Suprapubic skin (tissue), 4 donors: Measurements from ENCODE around the gene HS6ST1. TPM values are rescaled to one million over a fixed set of nuclear protein-coding genes. Genes with fewer than 3 reads are reported as not detected.

ENCODE experiments used
- DNase-seq, 2 donors: peaks; one replicate each; pipeline ENCODE4 v3.0.0-alpha.2; 2019; ENCODE audit warnings: low spot score in 2 of 2
- H3K27ac ChIP-seq: fragments of 200-600 bp; sonication (generic); one replicate; pipeline ENCODE4 v1.5.1; 2019
- H3K27me3 ChIP-seq: fragments of 200-600 bp; sonication (generic); one replicate; pipeline ENCODE4 v1.5.1; 2019
- H3K36me3 ChIP-seq: fragments of 200-600 bp; sonication (generic); one replicate; pipeline ENCODE4 v1.5.1; 2019
- H3K4me1 ChIP-seq: fragments of 200-600 bp; sonication (generic); one replicate; pipeline ENCODE4 v1.5.1; 2019
- H3K4me3 ChIP-seq: fragments of 200-600 bp; sonication (generic); one replicate; pipeline ENCODE4 v1.5.1; 2019; ENCODE audit warnings: mild to moderate bottlenecking
- H3K9me3 ChIP-seq: fragments of 200-600 bp; sonication (generic); one replicate; pipeline ENCODE4 v1.5.1; 2019
- CTCF ChIP-seq, 2 donors: fragments of 200-600 bp in 1 of 2; fragments of 450-650 bp in 1 of 2; sonication (generic) in 1 of 2; IDR thresholded peaks; one replicate each; pipeline ENCODE4 v1.5.1; 2016 to 2019; ENCODE audit warnings: antibody characterized with exemption in 2 of 2, mild to moderate bottlenecking in 1 of 2, moderate library complexity in 1 of 2
- EP300 ChIP-seq: sonication (generic); formaldehyde crosslinking; IDR thresholded peaks from one replicate; pipeline ENCODE4 v1.6.1; 2017; ENCODE audit warnings: antibody characterized with exemption
- POLR2A ChIP-seq, 2 donors: fragments of 450-650 bp; IDR thresholded peaks; one replicate each; pipeline ENCODE4 v1.6.1; 2017; ENCODE audit warnings: antibody characterized with exemption in 2 of 2, mild to moderate bottlenecking in 2 of 2, moderate library complexity in 2 of 2
- POLR2AphosphoS5 ChIP-seq, 3 donors: sonication (generic); formaldehyde crosslinking; IDR thresholded peaks; one replicate each; pipeline ENCODE4 v1.6.1; 2017; ENCODE audit warnings: antibody characterized with exemption in 3 of 3
- WGBS: methylation state at CpG from one replicate; pipeline ENCODE4 v1.1.5; 2018; 5-methylcytosine and 5-hydroxymethylcytosine counted together
- total RNA-seq, 4 donors: library from RNA; depleted of rRNA; stranded (reverse); fragments of >200 nt; gene quantifications; one replicate each; pipeline ENCODE4 v1.1.0, GENCODE V29; 2016

Gene HS6ST1
- total RNA-seq, 4 donors from 2014 or later: 55.7 to 75.0 (median 67.3) TPM

- Histone ChIP-seq H3K9me3 (no peaks in the 10 kb centered on the region), H3K27ac (no peak overlapping the region), H3K36me3 (no peaks in the 10 kb centered on the region), H3K4me3 (no peak overlapping the region), H3K4me1 (peaks cover 90% of the 10 kb centered on the region), H3K27me3 (no peaks in the 10 kb centered on the region)
- no peak for TF ChIP-seq CTCF (IDR thresholded peaks at IDR 0.05)
- peak; percentile 52 to 74 for DNase-seq
- WGBS: 43% methylated on average over 1 of the region's 5 CpGs
Observed at GRCh38 chr2:128308284-128308731, 10.4 kb downstream of the HS6ST1 start.

GRCh38 chr2:128307595-128307994, 11.1 kb downstream of the HS6ST1 start:
- H3K4me1 ChIP-seq: peaks cover 94% of the 10 kb centered on the region
- H3K36me3 ChIP-seq: no peaks in the 10 kb centered on the region
- H3K27ac ChIP-seq: no peak overlapping the region
- peak; percentile 44 to 67 for DNase-seq
- no peaks in the 10 kb centered on the region for H3K9me3 ChIP-seq
- H3K4me3 ChIP-seq: no peak overlapping the region
- TF ChIP-seq POLR2AphosphoS5 (IDR thresholded peaks at IDR 0.05) (no peak), CTCF (IDR thresholded peaks at IDR 0.05) (no peak), EP300 (no peak), POLR2A (IDR thresholded peaks at IDR 0.05) (no peak)
- 72% methylated on average over 11 of the region's 12 CpGs for WGBS
- H3K27me3 ChIP-seq: no peaks in the 10 kb centered on the region

GRCh38 chr2:128306931-128307460, 11.7 kb downstream of the HS6ST1 start:
- TF ChIP-seq POLR2A (IDR thresholded peaks at IDR 0.05): no peak
- TF ChIP-seq POLR2AphosphoS5 (IDR thresholded peaks at IDR 0.05): no peak
- TF ChIP-seq EP300: no peak
- TF ChIP-seq CTCF (IDR thresholded peaks at IDR 0.05): no peak
- WGBS: 80% methylated on average over 4 of the region's 11 CpGs
- H3K36me3 ChIP-seq: no peaks in the 10 kb centered on the region
- no peaks in the 10 kb centered on the region for H3K27me3 ChIP-seq
- peaks cover 95% of the 10 kb centered on the region for H3K4me1 ChIP-seq
- H3K4me3 ChIP-seq: no peak overlapping the region
- peak in 1 of 2 donors; percentile 60 for DNase-seq
- H3K27ac ChIP-seq: peak overlapping the region; percentile 86
- H3K9me3 ChIP-seq: no peaks in the 10 kb centered on the region

- H3K36me3 ChIP-seq: no peaks in the 10 kb centered on the region
- H3K4me1 ChIP-seq: peaks cover 95% of the 10 kb centered on the region
- WGBS: 60% methylated on average over 12 of the region's 24 CpGs
- no peaks in the 10 kb centered on the region for H3K9me3 ChIP-seq
- peak in 1 of 2 donors; percentile 74 for DNase-seq
- TF ChIP-seq POLR2A (IDR thresholded peaks at IDR 0.05): no peak
- TF ChIP-seq CTCF (IDR thresholded peaks at IDR 0.05): no peak
- no peak for TF ChIP-seq EP300
- TF ChIP-seq POLR2AphosphoS5 (IDR thresholded peaks at IDR 0.05): no peak
- H3K27ac ChIP-seq: peak overlapping the region; percentile 86
- no peaks in the 10 kb centered on the region for H3K27me3 ChIP-seq
- peak overlapping the region; percentile 19 for H3K4me3 ChIP-seq
Observed at GRCh38 chr2:128306081-128306930, 12.4 kb downstream of the HS6ST1 start.

GRCh38 chr2:128305555-128306080, 13.1 kb downstream of the HS6ST1 start:
- H3K9me3 ChIP-seq: no peaks in the 10 kb centered on the region
- DNase-seq: no peak
- no peaks in the 10 kb centered on the region for H3K27me3 ChIP-seq
- H3K4me3 ChIP-seq: peak overlapping the region; percentile 19
- WGBS: 61% methylated on average over 9 of the region's 11 CpGs
- H3K4me1 ChIP-seq: peaks cover 95% of the 10 kb centered on the region
- no peaks in the 10 kb centered on the region for H3K36me3 ChIP-seq
- TF ChIP-seq POLR2A (IDR thresholded peaks at IDR 0.05) (no peak), POLR2AphosphoS5 (IDR thresholded peaks at IDR 0.05) (no peak), CTCF (IDR thresholded peaks at IDR 0.05) (no peak), EP300 (no peak)
- peak overlapping the region; percentile 86 for H3K27ac ChIP-seq
